Small intestine (tissue), 7 donors: ENCODE results near the gene FAM216A. TPM values are rescaled to one million over a fixed set of nuclear protein-coding genes. Genes with fewer than 3 reads are reported as not detected.
"Not testable (repeated sequence)": the region's sequence is repeated elsewhere in the genome, so short reads cannot be mapped to it uniquely, and the experiment has no call there.

Experiments
- DNase-seq, 2 donors: peaks; one replicate each; pipeline versions ENCODE4 v3.0.0 to v3.0.0-alpha.2; 2013
- FAIRE-seq: peaks from 2 replicates; lab custom pipeline; 2012; peaks lifted over from hg19 to GRCh38; lab: Jason Lieb, UNC
- H3K27ac ChIP-seq, 3 donors: one replicate each; pipeline ENCODE4 v1.5.1; 2013; ENCODE audit warnings: low read length in 2 of 3, mild to moderate bottlenecking in 2 of 3, control low read depth in 1 of 3, inconsistent platforms in 1 of 3, low read depth in 1 of 3, moderate library complexity in 1 of 3
- H3K27me3 ChIP-seq, 3 donors: one replicate each; pipeline ENCODE4 v1.6.1; 2013; ENCODE audit warnings: low read length in 3 of 3, inconsistent platforms in 1 of 3; ENCODE audit not compliant: control insufficient read depth in 3 of 3, insufficient read depth in 3 of 3
- H3K36me3 ChIP-seq, 3 donors: one replicate each; pipeline ENCODE4 v1.6.1; 2013; ENCODE audit warnings: low read length in 3 of 3, inconsistent platforms in 1 of 3, low read depth in 1 of 3, mild to moderate bottlenecking in 1 of 3, moderate library complexity in 1 of 3; ENCODE audit not compliant: control insufficient read depth in 3 of 3, insufficient read depth in 2 of 3
- H3K4me1 ChIP-seq, 3 donors: one replicate each; pipeline ENCODE4 v1.6.1; 2013; ENCODE audit warnings: low read length in 2 of 3, inconsistent platforms in 1 of 3, low read depth in 1 of 3, mild to moderate bottlenecking in 1 of 3, moderate library complexity in 1 of 3; ENCODE audit not compliant: control insufficient read depth in 3 of 3, insufficient read depth in 2 of 3
- H3K4me3 ChIP-seq, 3 donors: one replicate each; pipeline ENCODE4 v1.5.1; 2013; ENCODE audit warnings: low read length in 3 of 3, control low read depth in 1 of 3, inconsistent platforms in 1 of 3, low read depth in 1 of 3, mild to moderate bottlenecking in 1 of 3, moderate library complexity in 1 of 3
- H3K9me3 ChIP-seq, 2 donors: one replicate each; pipeline ENCODE4 v1.6.1; 2013; ENCODE audit warnings: low read depth in 1 of 2, low read length in 1 of 2; ENCODE audit not compliant: control insufficient read depth in 2 of 2, insufficient read depth in 1 of 2
- WGBS, 3 donors: extraction: QIAGEN DNeasy Blood & Tissue Kit; methylation state at CpG; one replicate each; pipeline ENCODE4 v1.1.7; 2013; 5-methylcytosine and 5-hydroxymethylcytosine counted together
- polyA plus RNA-seq, 4 donors: library from polyadenylated mRNA; stranded (reverse) in 3 of 4; unstranded in 1 of 4; fragments of 200-250 nt in 3 of 4; fragments of 120-200 nt in 1 of 4; gene quantifications; one replicate each; pipeline versions ENCODE4 v1.2.1 to v1.2.3, GENCODE V29; 2013
- donor health status: healthy with polysubstance abuse.
- donor health status: control.
- donor health status: control.
- donor health status: Bipolar disorder and iron deficiency.
- donor health status: healthy.

Gene FAM216A
- polyA plus RNA-seq, 4 donors: 0.45 to 6.6 (median 2.7) TPM

DNA sequence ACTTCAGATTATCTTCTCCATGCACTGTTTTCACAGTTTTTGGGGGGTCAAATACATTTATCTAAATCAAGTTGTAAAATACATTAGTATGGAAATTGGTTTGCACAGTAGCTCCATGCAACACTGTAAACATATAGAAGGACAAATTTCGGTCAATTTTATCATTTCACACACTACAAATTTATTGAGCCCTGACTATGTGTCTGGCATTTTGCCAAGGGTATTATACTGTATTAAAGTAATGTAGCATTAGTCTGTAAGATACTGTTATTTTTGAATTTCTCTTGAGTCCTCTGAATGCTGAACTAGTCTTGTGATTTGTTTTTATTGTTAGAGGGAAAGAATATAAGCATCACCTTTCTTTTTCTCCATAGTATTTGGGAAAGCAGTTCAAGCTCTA lies 34.8 kb downstream of the FAM216A start:
- Histone ChIP-seq H3K9me3 (no peaks in the 10 kb centered on the region), H3K36me3 (no peaks in the 10 kb centered on the region), H3K4me1 (peaks cover 0 to 3% (median 0%) of the 10 kb centered on the region in 3 donors), H3K4me3 (no peak overlapping the region), H3K27me3 (no peaks in the 10 kb centered on the region), H3K27ac (no peak overlapping the region)
- DNase-seq (no peak), FAIRE-seq (no peak)
- WGBS, 3 donors: 74 to 77% (median 76%) methylated on average over 1 of the region's 1 CpG

DNA sequence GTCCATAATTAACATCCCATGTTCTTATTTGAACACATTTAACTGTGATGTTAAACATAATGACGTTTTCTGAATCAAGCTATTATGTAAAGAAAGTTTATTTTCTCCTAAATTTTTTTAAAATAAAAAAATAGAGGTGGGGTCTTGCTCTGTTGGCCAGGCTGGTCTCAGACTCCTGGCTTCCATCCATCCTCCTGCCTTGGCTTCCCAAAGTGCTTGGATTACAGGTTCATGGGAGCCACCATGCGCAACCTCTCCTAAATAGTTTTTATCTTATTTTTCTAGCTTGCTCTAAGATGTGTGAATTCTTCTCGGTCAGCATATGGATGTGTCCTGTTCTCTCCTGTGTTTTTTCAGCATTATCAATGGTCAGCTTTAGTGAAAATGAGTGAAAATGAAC lies 36.7 kb downstream of the FAM216A start:
- Histone ChIP-seq H3K9me3 (no peaks in the 10 kb centered on the region), H3K4me3 (no peak overlapping the region), H3K4me1 (peaks cover 0 to 3% (median 0%) of the 10 kb centered on the region in 3 donors), H3K27me3 (no peaks in the 10 kb centered on the region), H3K27ac (no peak overlapping the region), H3K36me3 (no peaks in the 10 kb centered on the region)
- FAIRE-seq (no peak), DNase-seq (no peak)
- WGBS, 3 donors: 75 to 80% (median 80%) methylated on average over 3 of the region's 3 CpGs

DNA sequence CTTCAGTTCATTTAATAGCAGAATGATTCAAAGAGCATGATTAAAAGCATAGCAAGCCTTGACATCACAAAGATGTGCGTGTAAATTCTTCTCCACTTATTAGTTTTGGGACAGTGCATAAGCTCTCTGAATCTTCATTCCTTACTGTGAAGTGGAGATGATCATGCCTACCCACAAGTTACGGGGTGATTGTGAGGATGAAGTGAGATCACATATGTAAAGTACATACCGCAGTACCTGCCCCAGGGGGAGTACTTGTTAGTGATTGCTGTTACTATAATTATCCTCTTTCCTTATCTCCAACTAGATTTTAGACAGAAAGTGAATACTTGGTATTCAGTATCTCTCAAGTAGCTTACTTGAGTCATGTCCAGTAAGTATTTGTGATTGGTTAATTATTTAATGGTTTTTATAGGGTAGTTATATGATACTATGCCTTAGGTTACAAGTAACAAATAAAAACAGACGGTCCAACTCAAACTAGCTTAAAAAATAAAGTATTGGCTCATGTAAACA lies 39.5 kb downstream of the FAM216A start:
- DNase-seq (no peak), FAIRE-seq (no peak)
- H3K4me1 ChIP-seq: no peaks in the 10 kb centered on the region
- H3K4me3 ChIP-seq: no peak overlapping the region
- WGBS, 3 donors: 82 to 88% (median 84%) methylated on average over 4 of the region's 4 CpGs
- no peaks in the 10 kb centered on the region for H3K9me3 ChIP-seq
- H3K36me3 ChIP-seq: no peaks in the 10 kb centered on the region
- no peaks in the 10 kb centered on the region for H3K27me3 ChIP-seq
- H3K27ac ChIP-seq: no peak overlapping the region

DNA sequence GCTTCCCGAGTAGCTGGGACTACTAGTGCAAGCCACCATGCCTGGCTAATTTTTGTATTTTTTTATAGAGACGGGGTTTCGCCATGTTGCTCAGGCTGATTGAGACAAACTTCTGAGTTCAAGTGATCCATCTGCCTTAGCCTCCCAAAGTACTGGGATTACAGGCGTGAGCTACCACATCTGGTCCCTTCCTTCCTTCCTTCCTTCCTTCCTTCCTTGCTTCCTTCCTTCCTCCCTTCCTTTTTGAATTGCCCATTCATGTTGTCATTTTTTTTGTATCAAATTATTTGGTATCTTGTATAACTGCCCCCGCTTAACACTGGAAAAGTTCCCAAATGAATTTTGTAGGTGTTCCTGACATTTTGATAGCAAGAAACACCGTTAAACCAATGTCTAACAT lies 45.2 kb downstream of the FAM216A start:
- Histone ChIP-seq H3K36me3 (no peaks in the 10 kb centered on the region), H3K27me3 (no peaks in the 10 kb centered on the region), H3K4me1 (no peaks in the 10 kb centered on the region), H3K4me3 (no peak overlapping the region), H3K27ac (no peak overlapping the region), H3K9me3 (peaks cover 0 to 2% of the 10 kb centered on the region in 2 donors)
- WGBS, 3 donors: 79 to 82% (median 81%) methylated on average over 6 of the region's 6 CpGs
- FAIRE-seq (no peak), DNase-seq (no peak)

DNA sequence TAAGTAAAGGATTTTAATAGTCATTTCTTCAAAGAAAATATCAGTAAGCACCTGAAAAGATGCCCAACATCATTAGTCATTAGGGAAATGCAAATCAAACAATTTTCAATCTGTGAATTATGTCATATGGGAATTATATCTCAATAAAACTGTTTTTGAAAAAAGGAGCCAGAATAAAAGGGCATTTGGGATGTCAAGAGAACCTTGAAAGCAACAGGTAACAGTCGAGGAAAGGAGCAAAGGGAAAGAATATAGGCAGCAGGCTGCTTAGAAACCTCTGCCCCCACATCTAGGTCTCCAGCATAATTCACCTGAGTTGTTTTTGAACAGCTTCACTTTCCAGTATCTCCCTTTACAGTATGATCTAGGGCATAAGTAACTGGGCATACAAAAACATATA lies 45.7 kb downstream of the FAM216A start:
- no peak for DNase-seq
- FAIRE-seq: no peak
- Histone ChIP-seq H3K4me3 (no peak overlapping the region), H3K27ac (no peak overlapping the region), H3K4me1 (no peaks in the 10 kb centered on the region), H3K27me3 (no peaks in the 10 kb centered on the region), H3K36me3 (no peaks in the 10 kb centered on the region), H3K9me3 (peaks cover 0 to 2% of the 10 kb centered on the region in 2 donors)
- 48 to 74% (median 50%) methylated on average over 1 of the region's 1 CpG for WGBS, 3 donors

DNA sequence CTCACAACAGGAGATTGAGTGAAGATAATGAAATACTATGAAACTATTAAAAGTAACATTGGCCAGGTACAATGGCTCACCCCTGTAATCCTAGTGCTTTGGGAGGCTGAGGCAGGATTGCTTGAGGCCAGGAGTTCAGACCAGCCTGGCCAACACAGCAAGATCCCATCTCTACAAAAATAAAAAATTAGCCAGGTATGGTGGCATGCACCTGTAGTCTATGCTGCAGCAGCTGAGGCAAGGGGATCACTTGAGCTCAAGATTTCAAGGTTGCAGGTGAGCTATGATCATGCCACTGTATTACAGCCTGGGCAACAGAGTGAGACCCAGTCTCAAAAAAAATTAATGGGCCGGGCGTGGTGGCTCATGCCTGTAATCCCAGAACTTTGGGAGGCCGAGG lies 48.4 kb downstream of the FAM216A start:
- FAIRE-seq (no peak), DNase-seq (no peak)
- Histone ChIP-seq H3K36me3 (no peaks in the 10 kb centered on the region), H3K4me3 (no peak overlapping the region), H3K9me3 (peaks cover 0 to 2% of the 10 kb centered on the region in 2 donors), H3K27ac (no peak overlapping the region), H3K27me3 (no peaks in the 10 kb centered on the region), H3K4me1 (no peaks in the 10 kb centered on the region)
- 82 to 94% (median 87%) methylated on average over 3 of the region's 3 CpGs for WGBS, 3 donors

DNA sequence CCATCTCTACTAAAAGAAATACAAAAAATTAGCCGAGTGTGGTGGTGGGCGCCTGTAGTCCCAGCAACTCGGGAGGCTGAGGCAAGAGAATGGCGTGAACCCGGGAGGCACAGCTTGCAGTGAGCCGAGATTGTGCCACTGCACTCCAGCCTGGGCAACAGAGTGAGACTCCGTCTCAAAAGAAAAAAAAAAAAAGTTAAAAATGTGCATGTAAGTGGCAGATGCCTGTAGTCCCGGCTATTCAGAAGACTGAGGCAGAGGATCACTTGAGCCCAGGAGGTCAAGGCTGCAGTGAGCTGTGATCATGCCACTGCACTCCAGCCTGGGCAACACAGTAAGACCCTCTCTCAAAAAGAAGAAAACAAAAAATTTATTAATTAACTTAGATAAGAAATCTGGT lies 49.4 kb downstream of the FAM216A start:
- H3K4me1 ChIP-seq, H3K9me3 ChIP-seq, DNase-seq, FAIRE-seq, H3K27ac ChIP-seq, H3K27me3 ChIP-seq, H3K36me3 ChIP-seq, H3K4me3 ChIP-seq: not testable (repeated sequence)
- WGBS, 3 donors: 92 to 97% (median 95%) methylated on average over 8 of the region's 8 CpGs

DNA sequence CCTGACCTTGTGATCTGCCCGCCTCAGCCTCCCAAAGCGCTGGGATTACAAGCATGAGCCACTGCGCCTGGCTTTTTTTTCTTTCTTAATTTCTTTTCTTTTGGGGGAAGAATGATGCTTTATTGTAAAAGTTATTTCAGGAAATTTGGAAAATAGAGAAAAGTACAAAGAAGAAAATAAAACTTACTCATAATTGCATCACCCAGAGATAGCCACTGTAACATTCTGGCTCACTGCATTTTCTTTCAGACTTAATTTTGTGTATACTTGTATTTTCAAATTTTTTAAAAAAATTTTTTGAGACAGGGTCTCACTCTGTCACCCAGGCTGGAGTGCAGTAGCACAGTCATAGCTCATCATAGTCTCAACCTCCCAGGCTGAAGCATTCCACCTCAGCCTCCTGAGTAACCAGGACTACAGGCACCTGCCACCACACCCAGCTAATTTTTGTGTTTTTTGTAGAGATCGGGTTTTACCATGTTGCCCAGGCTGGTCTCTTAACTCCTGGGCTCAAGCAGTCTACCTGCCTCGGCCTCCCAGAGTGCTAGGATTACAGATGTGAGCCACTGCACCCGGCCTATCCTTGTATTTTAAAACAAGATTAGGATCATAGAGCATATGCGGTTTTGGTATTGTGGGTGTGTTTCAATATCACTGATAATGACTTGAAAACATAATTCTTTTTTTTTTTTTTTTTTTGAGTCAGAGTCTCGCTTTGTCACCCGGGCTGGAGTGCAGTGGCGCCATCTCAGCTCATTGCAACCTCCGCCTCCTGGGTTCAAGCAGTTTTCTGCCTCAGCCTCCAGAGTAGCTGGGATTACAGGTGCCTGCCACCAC lies 52.4 kb downstream of the FAM216A start:
- WGBS, 3 donors: 74 to 87% (median 80%) methylated on average over 11 of the region's 11 CpGs
- not testable (repeated sequence) for FAIRE-seq, H3K4me1 ChIP-seq, H3K36me3 ChIP-seq, H3K27ac ChIP-seq, H3K9me3 ChIP-seq, H3K4me3 ChIP-seq, H3K27me3 ChIP-seq, DNase-seq
